Endodermal cell (in vitro differentiated cells): ENCODE measurements around the gene S100A4. TPM values are rescaled to one million over a fixed set of nuclear protein-coding genes. Genes with fewer than 3 reads are reported as not detected.

Experiments
- DNase-seq: peaks from one replicate; pipeline ENCODE4 v3.0.0-alpha.2; 2017
- H3K27ac ChIP-seq: 2 replicates; pipeline ENCODE4 v1.5.1; 2013; ENCODE audit warnings: mild to moderate bottlenecking, low read depth, low read length, moderate library complexity
- H3K27me3 ChIP-seq: 2 replicates; pipeline ENCODE4 v1.6.1; 2013; ENCODE audit warnings: mild to moderate bottlenecking, low read length, moderate library complexity; ENCODE audit not compliant: insufficient read depth, control insufficient read depth, poor library complexity, severe bottlenecking
- H3K36me3 ChIP-seq: 2 replicates; pipeline ENCODE4 v1.7.0; 2013; ENCODE audit warnings: mild to moderate bottlenecking, low read length, moderate library complexity; ENCODE audit not compliant: control insufficient read depth, insufficient read depth
- H3K4me1 ChIP-seq: one replicate; pipeline ENCODE4 v1.7.0; 2013; ENCODE audit warnings: low read length; ENCODE audit not compliant: control insufficient read depth, insufficient read depth
- H3K4me3 ChIP-seq: 2 replicates; pipeline ENCODE4 v1.5.1; 2013; ENCODE audit warnings: mild to moderate bottlenecking, low read length, moderate library complexity
- H3K9ac ChIP-seq: 2 replicates; pipeline ENCODE4 v1.6.1; 2013; ENCODE audit warnings: mild to moderate bottlenecking, low read length, moderate library complexity; ENCODE audit not compliant: poor library complexity, severe bottlenecking; ENCODE audit errors: extremely low read depth
- H3K9me3 ChIP-seq: 2 replicates; pipeline ENCODE4 v1.6.1; 2013; ENCODE audit warnings: mild to moderate bottlenecking, low read length, moderate library complexity; ENCODE audit not compliant: control insufficient read depth
- H3K27ac Mint-ChIP-seq: 2 replicates; pipeline ENCODE4 v1.8.0; 2020; ENCODE audit warnings: mixed read lengths
- H3K27me3 Mint-ChIP-seq: 2 replicates; pipeline ENCODE4 v1.8.0; 2021; ENCODE audit warnings: mild to moderate bottlenecking, mixed read lengths; ENCODE audit not compliant: insufficient read depth
- H3K36me3 Mint-ChIP-seq: 2 replicates; pipeline ENCODE4 v1.8.0; 2020; ENCODE audit warnings: low read depth, mixed read lengths
- H3K4me1 Mint-ChIP-seq: 2 replicates; pipeline ENCODE4 v1.8.0; 2020; ENCODE audit warnings: mixed read lengths
- H3K4me3 Mint-ChIP-seq: 2 replicates; pipeline ENCODE4 v1.8.0; 2020; ENCODE audit warnings: mild to moderate bottlenecking, moderate library complexity, mixed read lengths
- H3K9me3 Mint-ChIP-seq: 2 replicates; pipeline ENCODE4 v1.8.0; 2020; ENCODE audit warnings: mild to moderate bottlenecking, mixed read lengths
- WGBS, 2 experiments: methylation state at CpG; one replicate each; pipeline versions ENCODE4 v1.1.5 to v1.1.7; 2013; ENCODE audit warnings: missing lambda C conversion rate in 2 of 2, mixed read lengths in 1 of 2; ENCODE audit not compliant: insufficient coverage in 1 of 2, insufficient read length in 1 of 2; 5-methylcytosine and 5-hydroxymethylcytosine counted together
- total RNA-seq, 2 donors: library from RNA; stranded (reverse); fragmentation: NEBNext Ultra II Directional in 1 of 2; extraction: Animal tissue kit (Norgen Biotek cat#: 25700) in 1 of 2; gene quantifications; 2 replicates in 1 of 2; 3 replicates in 1 of 2; pipeline ENCODE4 v1.2.1, GENCODE V29; 2021
- TF ChIP-seq, protein P1 (sequence below): fragments of 200-600 bp; sonication (generic); conservative IDR thresholded peaks from 2 replicates; pipeline ENCODE4 v1.5.0; 2021; ENCODE audit warnings: antibody characterized with exemption, mild to moderate bottlenecking

S100A4 gene
- total RNA-seq, 2 donors from 2014 or later, result 4.9 to 6.2 TPM

- peaks cover 9% of the 10 kb centered on the region for H3K27me3 ChIP-seq
- Mint-ChIP-seq H3K4me3 (no peak overlapping the region), H3K4me1 (peaks cover 24% of the 10 kb centered on the region), H3K27ac (no peak overlapping the region), H3K27me3 (peaks cover 26% of the 10 kb centered on the region), H3K36me3 (no peaks in the 10 kb centered on the region), H3K9me3 (no peaks in the 10 kb centered on the region)
- no peaks in the 10 kb centered on the region for H3K9me3 ChIP-seq
- 95 to 96% methylated on average over 3 to 6 of the region's 6 CpGs for WGBS, 2 experiments
- H3K9ac ChIP-seq, result no peak overlapping the region
- no peak overlapping the region for H3K27ac ChIP-seq
- TF ChIP-seq, protein P1, sequence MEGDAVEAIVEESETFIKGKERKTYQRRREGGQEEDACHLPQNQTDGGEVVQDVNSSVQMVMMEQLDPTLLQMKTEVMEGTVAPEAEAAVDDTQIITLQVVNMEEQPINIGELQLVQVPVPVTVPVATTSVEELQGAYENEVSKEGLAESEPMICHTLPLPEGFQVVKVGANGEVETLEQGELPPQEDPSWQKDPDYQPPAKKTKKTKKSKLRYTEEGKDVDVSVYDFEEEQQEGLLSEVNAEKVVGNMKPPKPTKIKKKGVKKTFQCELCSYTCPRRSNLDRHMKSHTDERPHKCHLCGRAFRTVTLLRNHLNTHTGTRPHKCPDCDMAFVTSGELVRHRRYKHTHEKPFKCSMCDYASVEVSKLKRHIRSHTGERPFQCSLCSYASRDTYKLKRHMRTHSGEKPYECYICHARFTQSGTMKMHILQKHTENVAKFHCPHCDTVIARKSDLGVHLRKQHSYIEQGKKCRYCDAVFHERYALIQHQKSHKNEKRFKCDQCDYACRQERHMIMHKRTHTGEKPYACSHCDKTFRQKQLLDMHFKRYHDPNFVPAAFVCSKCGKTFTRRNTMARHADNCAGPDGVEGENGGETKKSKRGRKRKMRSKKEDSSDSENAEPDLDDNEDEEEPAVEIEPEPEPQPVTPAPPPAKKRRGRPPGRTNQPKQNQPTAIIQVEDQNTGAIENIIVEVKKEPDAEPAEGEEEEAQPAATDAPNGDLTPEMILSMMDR, result no peak
- no peak for DNase-seq
- no peaks in the 10 kb centered on the region for H3K36me3 ChIP-seq
- peaks cover 5% of the 10 kb centered on the region for H3K4me1 ChIP-seq
- H3K4me3 ChIP-seq, result no peak overlapping the region
These were observed 8.3 kb downstream of the S100A4 start for GRCh38 chr1:153537376-153537730.

- Histone ChIP-seq H3K27me3 (peaks cover 9% of the 10 kb centered on the region), H3K4me3 (no peak overlapping the region), H3K9ac (no peak overlapping the region), H3K36me3 (no peaks in the 10 kb centered on the region), H3K4me1 (peaks cover 6% of the 10 kb centered on the region), H3K9me3 (no peaks in the 10 kb centered on the region), H3K27ac (no peak overlapping the region)
- H3K27me3 Mint-ChIP-seq, result peaks cover 26% of the 10 kb centered on the region
- WGBS, 2 experiments, result 90 to 94% methylated on average over 6 to 9 of the region's 9 CpGs
- no peaks in the 10 kb centered on the region for H3K9me3 Mint-ChIP-seq
- H3K36me3 Mint-ChIP-seq, result no peaks in the 10 kb centered on the region
- no peak overlapping the region for H3K27ac Mint-ChIP-seq
- DNase-seq, result peak; percentile 47
- peak overlapping the region; percentile 59 for H3K4me3 Mint-ChIP-seq
- H3K4me1 Mint-ChIP-seq, result peaks cover 27% of the 10 kb centered on the region
- TF ChIP-seq, protein P1, result no peak
These were observed 8.8 kb downstream of the S100A4 start for GRCh38 chr1:153536671-153537375.

DNA sequence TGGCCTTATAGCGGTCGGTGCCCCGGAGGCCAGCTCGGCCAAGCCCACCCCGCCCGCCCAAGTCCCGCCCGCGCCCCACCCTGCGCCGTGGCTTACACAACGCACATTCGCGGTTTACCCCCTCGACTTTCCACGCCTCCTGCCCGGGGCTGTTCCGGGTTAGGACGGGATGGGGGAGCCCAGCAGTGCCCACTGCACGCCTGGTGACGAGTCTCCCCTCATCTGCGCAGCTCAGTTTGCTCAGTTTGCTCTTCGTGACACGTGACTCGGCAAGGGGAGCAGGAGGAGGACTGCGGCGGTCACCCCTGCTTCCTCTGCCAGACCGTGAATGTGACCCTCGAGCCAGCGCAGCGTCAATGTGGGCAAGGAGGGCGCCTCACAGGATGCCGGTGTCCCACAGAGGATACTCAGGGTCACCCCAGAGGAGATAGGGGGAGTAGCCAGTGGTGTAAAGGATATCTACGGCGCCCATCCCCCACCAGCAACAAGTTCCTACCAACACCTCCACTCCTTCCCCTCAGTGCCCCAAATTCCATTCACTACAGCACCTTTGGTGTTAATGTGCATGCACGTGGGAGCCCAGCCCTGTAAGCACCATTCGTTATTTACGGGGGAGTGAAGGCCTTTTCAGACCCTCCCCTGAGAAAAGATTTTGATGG, 9.5 kb downstream of the S100A4 start:
- H3K27ac ChIP-seq, result no peak overlapping the region
- Mint-ChIP-seq H3K9me3 (no peaks in the 10 kb centered on the region), H3K36me3 (no peaks in the 10 kb centered on the region), H3K4me3 (peak overlapping the region; percentile 59), H3K27ac (peak overlapping the region; percentile 31), H3K4me1 (peaks cover 27% of the 10 kb centered on the region), H3K27me3 (peaks cover 26% of the 10 kb centered on the region)
- TF ChIP-seq, protein P1, result no peak
- no peaks in the 10 kb centered on the region for H3K36me3 ChIP-seq
- H3K4me1 ChIP-seq, result peaks cover 6% of the 10 kb centered on the region
- H3K4me3 ChIP-seq, result no peak overlapping the region
- no peak overlapping the region for H3K9ac ChIP-seq
- H3K27me3 ChIP-seq, result peaks cover 9% of the 10 kb centered on the region
- 63 to 69% methylated on average over 16 to 38 of the region's 38 CpGs for whole genome bisulfite sequencing, 2 experiments
- H3K9me3 ChIP-seq, result no peaks in the 10 kb centered on the region
- DNase-seq, result peak; percentile 68
